ENCODE measurements around the gene IKZF1. TPM values are rescaled to one million over a fixed set of nuclear protein-coding genes. Genes with fewer than 3 reads are reported as not detected.

IKZF1 gene
- total and polyA plus RNA-seq, 9 of the 15 experiments (the other 6 are each of a cell fraction or from before 2014, with no cell fraction given) = 12.6 to 85.3 (median 44.7) TPM

DNA sequence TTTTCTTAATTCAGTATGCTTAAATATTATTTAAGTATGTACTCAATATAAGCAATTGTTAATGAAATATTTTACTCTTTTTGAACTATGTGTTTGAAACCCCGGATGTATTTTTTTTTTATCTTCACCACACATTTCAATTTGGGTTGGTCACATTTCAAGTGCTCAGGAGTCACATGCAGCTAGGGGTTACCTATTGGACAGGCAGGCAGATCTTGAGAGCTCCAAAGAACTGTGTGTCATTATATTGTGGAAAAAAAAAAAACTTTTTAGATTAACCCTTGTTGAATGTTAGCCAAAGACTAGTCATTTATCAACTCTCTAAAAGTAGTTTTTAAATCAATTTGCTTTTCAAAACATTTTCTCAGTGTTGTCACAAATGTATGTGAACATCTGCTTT, 37.2 kb downstream of the IKZF1 start:
- H3K9ac ChIP-seq (ENCODE audit: insufficient read depth in 1 of 2, low read depth in 2 of 2, low read length in 2 of 2) = peak overlapping the region in 1 of 2 experiments; percentile 4; a peak in 1 of 4 replicates
- no peak for TF ChIP-seq ZNF75A (CRISPR knock-in tag; IDR thresholded peaks at IDR 0.05)
- TF ChIP-seq TOE1 (IDR thresholded peaks at IDR 0.05; ENCODE audit: borderline replicate concordance) = no peak
- no peak for TF ChIP-seq TOE1 (CRISPR knock-in tag; IDR thresholded peaks at IDR 0.05; ENCODE audit: borderline replicate concordance, low read depth)
- TF ChIP-seq, protein P1, sequence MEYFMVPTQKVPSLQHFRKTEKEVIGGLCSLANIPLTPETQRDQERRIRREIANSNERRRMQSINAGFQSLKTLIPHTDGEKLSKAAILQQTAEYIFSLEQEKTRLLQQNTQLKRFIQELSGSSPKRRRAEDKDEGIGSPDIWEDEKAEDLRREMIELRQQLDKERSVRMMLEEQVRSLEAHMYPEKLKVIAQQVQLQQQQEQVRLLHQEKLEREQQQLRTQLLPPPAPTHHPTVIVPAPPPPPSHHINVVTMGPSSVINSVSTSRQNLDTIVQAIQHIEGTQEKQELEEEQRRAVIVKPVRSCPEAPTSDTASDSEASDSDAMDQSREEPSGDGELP (CRISPR knock-in tag; IDR thresholded peaks at IDR 0.05; ENCODE audit: borderline replicate concordance) = no peak
- no peak for TF ChIP-seq ZNF551 (CRISPR knock-in tag; IDR thresholded peaks at IDR 0.05)
- no peak for TF ChIP-seq CTBP1 (IDR thresholded peaks at IDR 0.05; ENCODE audit: borderline replicate concordance)
- no peak for TF ChIP-seq SNAPC5 (CRISPR knock-in tag; IDR thresholded peaks at IDR 0.05)
- no peak for TF ChIP-seq HOXB6 (CRISPR knock-in tag; IDR thresholded peaks at IDR 0.05; ENCODE audit: borderline replicate concordance)
- no peak for TF ChIP-seq U2AF1 (optimal IDR thresholded peaks at IDR 0.05; ENCODE audit: low read depth, low read length)
- no peak for TF ChIP-seq DPF2 (IDR thresholded peaks at IDR 0.05)
- intact Hi-C loops (cut with micrococcal nuclease) (loop anchor here (2.0 kb wide), 2 partner anchors 17 to 35 kb away; no protein-coding TSS in a partner anchor), in situ Hi-C loops (cut with MboI) (no loop called here)
- POLR2A ChIA-PET = interaction anchor here (1.2 to 1.6 kb wide), 2 partner anchors 13 to 27 kb away, joined by 3 to 6 read pairs; no protein-coding TSS in a partner anchor
- no peak overlapping the region for H2AFZ ChIP-seq (ENCODE audit: low read depth, low read length)
- H3K4me1 ChIP-seq (replicated peaks in 1 of 2; ENCODE audit: control insufficient read depth in 2 of 2, insufficient read depth in 2 of 2, low read length in 2 of 2) = peaks cover 28 to 69% of the 10 kb centered on the region in 2 experiments
- peak in 1 of 4 experiments; percentile 36 for DNase-seq (ENCODE audit: extremely low read depth in 1 of 4, low spot score in 3 of 4)
- peaks cover 85% of the 10 kb centered on the region for H3K79me2 ChIP-seq (ENCODE audit: control insufficient read depth, insufficient read depth, low read length)
- WGBS (ENCODE audit: insufficient coverage, low coverage, missing lambda C conversion rate) = 0% methylated on average over 1 of the region's 1 CpG
- H4K20me1 ChIP-seq (replicated peaks; ENCODE audit: control insufficient read depth, insufficient read depth, low read length) = no peaks in the 10 kb centered on the region
- H3K27me3 ChIP-seq (ENCODE audit: control insufficient read depth in 2 of 2, insufficient read depth in 2 of 2, low read length in 2 of 2) = no peaks in the 10 kb centered on the region
- H3K36me3 ChIP-seq (ENCODE audit: control insufficient read depth, insufficient read depth, low read length) = peaks cover 67% of the 10 kb centered on the region
- no peak for ATAC-seq
- CTCF ChIA-PET (ENCODE audit: low intra/inter-chr PET ratio) = no interaction called here
- H3K9me3 ChIP-seq (replicated peaks; ENCODE audit: control insufficient read depth, insufficient read depth, low read depth, low read length) = no peaks in the 10 kb centered on the region
- H3K4me3 ChIP-seq = no peak overlapping the region
- no TSS peak for BruUV-seq (replicated peaks)
- no peaks in the 10 kb centered on the region for H3K9me1 ChIP-seq (ENCODE audit: control insufficient read depth, insufficient read depth, low read length)
- H3K27ac ChIP-seq (ENCODE audit: extremely low read depth, low read depth, low read length) = no peak overlapping the region; the same call in 2 of the 3 replicates
- no peak for FAIRE-seq
- no peak overlapping the region for H3K4me2 ChIP-seq (ENCODE audit: insufficient read depth, low read length)
